GM19099 (cell line): Measurements from ENCODE around the gene BMPER.

Experiments
- POLR2A ChIP-seq: IDR thresholded peaks from 3 replicates; pipeline ENCODE4 v1.6.1; 2011; ENCODE audit warnings: low read depth; ENCODE audit not compliant: insufficient read length; ENCODE audit errors: extremely low read depth

The BMPER gene

DNA sequence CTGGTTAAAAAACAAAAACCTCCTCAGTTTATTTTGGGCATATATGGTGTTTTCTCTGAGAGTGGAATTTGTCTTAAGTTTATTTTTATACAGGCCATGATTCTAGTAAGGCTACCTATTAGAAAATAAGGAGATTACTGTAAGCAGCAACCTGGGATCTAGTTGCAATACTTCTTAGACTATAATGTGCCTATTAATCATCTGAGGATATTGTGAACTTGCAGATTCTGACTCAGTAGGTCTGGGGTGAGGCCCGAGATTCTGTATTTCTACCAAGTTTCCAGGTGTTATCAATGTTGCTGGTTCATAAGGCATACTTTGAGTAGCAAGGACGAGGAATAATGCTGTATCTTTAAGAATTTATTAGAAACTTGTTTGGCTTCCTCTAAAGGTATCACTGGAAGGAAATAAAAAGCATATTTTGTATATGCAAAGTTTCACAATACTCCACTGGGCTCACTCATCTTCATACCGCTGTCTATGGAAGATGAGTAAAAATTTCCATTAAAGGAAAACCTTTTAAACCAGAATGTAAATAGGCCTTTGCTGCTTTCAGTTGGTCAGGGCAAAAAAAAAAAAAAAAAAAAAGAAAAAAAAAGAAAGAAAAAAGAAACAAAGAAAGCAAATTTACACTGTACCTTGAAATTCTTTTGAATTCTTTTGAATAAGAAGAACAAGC lies 105.8 kb downstream of the BMPER start:
- TF ChIP-seq POLR2A: no peak

GRCh38 chr7:34011696-34012095 lies 106.4 kb downstream of the BMPER start:
- no peak for TF ChIP-seq POLR2A

DNA sequence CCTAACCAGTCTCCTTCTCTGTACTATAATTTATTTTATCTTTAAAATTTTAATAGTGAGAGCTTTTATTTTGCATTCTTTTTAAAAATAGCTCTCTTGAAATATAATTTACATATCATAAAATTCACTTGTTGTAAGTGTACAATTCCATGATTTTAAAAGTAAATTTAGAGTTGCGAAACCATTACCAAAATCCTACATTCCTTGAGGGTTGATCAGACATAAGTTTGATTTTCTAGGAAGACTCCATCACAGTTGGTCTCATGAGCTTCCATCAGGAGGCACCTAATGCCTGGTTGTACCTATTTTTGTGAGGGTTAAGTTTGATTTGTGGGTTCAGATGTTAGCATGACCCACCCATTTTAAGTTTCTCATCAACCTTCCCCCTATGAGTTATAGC lies 108.1 kb downstream of the BMPER start:
- TF ChIP-seq POLR2A: no peak

DNA sequence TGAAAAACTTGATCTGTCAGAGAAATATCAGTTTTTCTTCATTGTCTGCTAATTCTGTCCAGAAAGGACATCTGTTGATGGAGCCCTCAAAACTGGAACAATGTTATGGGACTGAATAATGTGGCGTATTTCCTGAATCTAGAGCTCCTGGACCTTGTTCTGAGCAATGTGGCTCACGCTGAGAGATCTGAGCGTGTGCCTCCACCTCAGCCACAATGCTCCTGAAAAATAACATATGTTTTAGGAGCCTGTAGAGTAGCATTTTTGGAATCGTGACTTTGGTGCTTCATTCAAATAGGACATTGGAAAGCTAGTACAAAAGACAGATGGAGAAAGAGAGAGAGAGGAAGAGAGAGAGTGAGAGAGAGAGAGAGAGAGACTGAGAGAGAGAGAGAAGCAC lies 110.3 kb downstream of the BMPER start:
- TF ChIP-seq POLR2A: no peak

DNA sequence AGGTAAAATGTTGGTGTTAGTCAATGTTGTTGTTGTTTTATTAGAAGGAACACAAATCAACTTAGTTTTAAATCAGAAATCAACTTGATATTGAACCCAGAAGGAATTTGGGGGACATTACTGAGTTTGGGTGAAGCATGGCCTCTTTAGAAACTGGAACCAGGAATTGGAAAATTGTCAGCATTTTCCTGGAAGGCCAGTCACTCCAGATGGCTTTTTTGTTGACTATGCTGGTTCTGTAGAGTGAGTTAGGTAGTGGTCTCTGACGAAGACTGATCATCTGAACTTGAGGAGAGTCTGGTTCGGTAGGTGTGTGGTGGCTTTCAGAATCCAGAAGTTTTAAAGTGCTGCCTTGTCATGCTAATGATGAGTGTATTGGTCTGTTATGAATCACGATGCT lies 111.5 kb downstream of the BMPER start:
- TF ChIP-seq POLR2A: no peak

DNA sequence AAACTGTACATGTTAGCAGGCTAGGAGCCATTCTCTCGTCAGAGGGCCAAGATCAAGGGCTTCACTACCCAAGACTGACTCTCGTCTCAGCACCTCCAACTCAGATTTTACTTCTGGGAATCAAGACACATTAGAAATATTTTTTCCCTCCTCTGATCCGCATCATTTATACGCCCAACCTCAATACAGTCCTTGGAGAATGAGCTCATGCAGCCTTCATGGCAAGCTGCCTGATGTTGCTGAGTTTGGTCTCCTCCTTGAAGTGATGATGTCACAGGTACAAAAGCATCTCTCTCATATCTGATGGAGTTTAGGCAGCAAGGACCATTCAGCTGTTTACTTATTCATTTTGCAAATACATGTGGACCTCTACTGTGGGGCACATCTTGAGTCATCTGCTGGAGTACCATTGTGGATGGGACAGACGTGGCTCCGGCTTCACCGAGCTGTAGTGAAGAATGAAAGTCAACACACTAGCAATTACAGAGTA lies 114.0 kb downstream of the BMPER start:
- no peak for TF ChIP-seq POLR2A

DNA sequence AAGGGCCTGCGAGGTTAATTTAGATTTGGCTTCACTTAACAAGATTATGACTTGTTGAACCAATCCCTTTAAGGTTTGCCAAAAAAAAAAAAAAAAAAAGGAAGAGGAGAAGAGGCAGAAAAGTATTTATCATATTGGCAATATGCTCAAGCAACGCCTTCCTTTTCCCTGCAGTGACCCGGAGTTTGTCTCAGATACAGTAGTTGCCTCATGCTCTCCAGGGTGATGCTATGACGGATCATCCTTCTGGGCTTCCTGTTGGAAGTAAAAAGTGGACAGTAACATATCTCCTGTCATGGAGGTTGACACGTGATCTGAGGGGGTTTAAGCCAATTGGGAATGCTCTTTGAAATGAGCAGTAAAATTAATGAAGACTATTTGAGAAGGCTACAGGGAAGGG lies 117.3 kb downstream of the BMPER start:
- TF ChIP-seq POLR2A: no peak

GRCh38 chr7:34025600-34025999 lies 120.3 kb downstream of the BMPER start:
- TF ChIP-seq POLR2A: no peak

DNA sequence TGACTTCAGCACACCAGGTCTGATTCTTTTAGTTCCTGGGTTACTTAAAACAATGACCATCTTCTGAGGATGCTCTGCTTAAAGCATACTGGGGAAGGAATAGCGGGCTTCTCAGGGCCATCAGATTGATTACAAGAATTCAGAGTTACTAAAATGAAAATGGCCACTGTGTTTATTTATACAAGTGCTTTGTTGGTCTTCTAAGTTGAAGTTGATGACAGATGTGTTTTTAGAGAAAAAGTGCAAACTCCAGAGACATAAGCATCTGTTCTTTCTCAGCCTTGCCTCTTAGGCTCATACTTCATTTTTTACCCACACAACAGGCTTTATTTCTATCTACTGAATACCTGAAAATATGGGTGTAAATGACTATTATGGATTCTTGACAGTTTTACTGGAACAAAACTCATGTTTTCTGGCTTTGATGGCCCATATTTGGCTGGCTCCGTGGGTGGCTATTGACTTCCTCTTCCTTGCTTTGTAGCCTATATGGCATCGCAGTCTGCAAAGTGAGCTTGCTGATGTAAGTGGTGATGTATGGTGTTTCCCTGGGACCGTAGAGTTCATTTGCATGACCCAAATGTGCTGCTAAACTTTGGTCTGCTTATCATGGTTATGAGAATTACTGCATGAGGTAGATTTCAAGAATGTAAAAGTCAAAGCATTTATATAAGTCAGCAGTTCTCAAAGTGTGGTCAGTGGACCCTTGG lies 121.3 kb downstream of the BMPER start:
- no peak for TF ChIP-seq POLR2A

DNA sequence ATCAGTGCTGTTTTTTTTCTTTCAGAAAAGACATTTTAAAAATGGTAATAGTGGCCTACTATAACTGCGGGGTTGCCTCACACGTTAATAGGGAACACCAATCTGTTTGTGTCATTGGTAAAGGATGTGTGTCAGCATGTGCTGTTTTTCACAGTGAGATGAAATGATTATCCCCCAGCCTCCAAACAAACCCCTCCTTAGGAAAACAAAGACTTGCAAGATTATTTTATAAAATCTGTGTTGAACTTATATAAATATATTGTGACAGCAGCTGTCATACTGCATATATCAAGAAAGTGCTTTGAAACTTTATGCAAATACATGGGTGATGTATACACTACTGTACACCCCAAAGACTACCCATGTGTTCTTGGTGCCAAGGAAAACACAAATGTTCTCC lies 125.8 kb downstream of the BMPER start:
- TF ChIP-seq POLR2A: no peak

- no peak for TF ChIP-seq POLR2A
These were observed 129.4 kb downstream of the BMPER start for GRCh38 chr7:34034728-34035127.

DNA sequence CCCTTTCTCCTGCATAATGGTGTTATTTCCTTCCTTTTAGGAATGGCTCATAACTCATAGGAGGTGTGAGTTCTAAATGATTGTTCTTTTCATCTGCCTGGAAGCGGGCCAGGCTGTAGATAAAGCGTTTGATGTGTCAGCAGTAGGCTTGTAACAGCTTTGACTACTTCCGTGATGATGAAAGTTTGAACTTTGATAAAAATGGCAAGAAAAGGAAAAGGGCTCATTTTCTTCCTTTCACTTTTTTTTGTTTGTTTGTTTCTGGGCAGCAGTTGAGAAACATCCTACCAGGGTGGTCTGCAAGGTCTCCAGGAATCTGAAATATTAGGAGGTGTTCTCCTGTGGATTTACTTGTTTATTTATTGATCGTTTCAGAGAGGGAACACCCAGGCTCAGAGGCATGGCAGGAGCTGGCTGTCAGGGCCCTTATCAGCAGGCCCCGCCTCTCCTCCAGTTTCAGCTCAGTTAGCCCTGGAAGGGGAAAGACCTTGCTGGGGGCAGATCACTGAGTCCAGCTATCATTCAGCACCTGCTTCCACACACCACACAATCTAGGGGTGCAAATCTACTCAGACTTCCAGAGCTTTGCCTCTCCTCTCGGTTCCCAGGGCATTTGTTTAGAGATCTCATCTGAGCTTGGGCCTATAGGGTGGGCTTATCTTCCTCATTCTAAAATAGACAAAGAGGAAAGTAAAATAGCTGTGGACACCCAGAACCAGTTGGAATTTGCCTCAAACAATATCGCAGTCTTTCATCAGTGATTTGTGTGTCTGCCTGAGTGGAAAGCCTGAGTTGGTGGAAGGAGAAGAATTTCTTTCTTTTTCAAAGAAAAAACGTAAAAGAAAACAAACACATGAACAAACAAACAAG lies 130.9 kb downstream of the BMPER start:
- TF ChIP-seq POLR2A: no peak

- no peak for TF ChIP-seq POLR2A
These were observed 131.8 kb downstream of the BMPER start for GRCh38 chr7:34036972-34037792.

- TF ChIP-seq POLR2A: no peak
These were observed 133.6 kb downstream of the BMPER start for GRCh38 chr7:34038816-34039470.
